Tibial nerve (tissue), 4 donors: ENCODE results near the gene MSI2. TPM values are rescaled to one million over a fixed set of nuclear protein-coding genes. Genes with fewer than 3 reads are reported as not detected.

ENCODE experiments used
- DNase-seq, 2 donors: peaks; one replicate each; pipeline ENCODE4 v3.0.0-alpha.2; 2019; ENCODE audit warnings: low spot score in 2 of 2
- H3K27ac ChIP-seq, 4 donors: fragments of 200-600 bp; sonication (generic) in 3 of 4; one replicate each; pipeline ENCODE4 v1.5.1; 2017 to 2019; ENCODE audit warnings: mild to moderate bottlenecking in 1 of 4
- H3K27me3 ChIP-seq, 2 donors: fragments of 200-600 bp; sonication (generic) in 1 of 2; one replicate each; pipeline versions ENCODE4 v1.5.1 to v1.6.0; 2017 to 2019
- H3K36me3 ChIP-seq, 3 donors: fragments of 200-600 bp; sonication (generic); one replicate each; pipeline ENCODE4 v1.5.1; 2018 to 2019
- H3K4me1 ChIP-seq, 4 donors: fragments of 200-600 bp; sonication (generic) in 3 of 4; one replicate each; pipeline ENCODE4 v1.5.1; 2017 to 2019
- H3K4me3 ChIP-seq, 4 donors: fragments of 200-600 bp; sonication (generic) in 3 of 4; one replicate each; pipeline ENCODE4 v1.5.1; 2017 to 2019; ENCODE audit warnings: mild to moderate bottlenecking in 1 of 4, moderate library complexity in 1 of 4
- H3K9me3 ChIP-seq, 4 donors: fragments of 200-600 bp; sonication (generic) in 3 of 4; one replicate each; pipeline ENCODE4 v1.5.1; 2017 to 2019
- CTCF ChIP-seq, 5 experiments: fragments of 200-600 bp in 3 of 5; fragments of 450-650 bp in 2 of 5; sonication (generic) in 3 of 5; IDR thresholded peaks; one replicate each; pipeline ENCODE4 v1.5.1; 2016 to 2019; ENCODE audit warnings: antibody characterized with exemption in 5 of 5, mild to moderate bottlenecking in 3 of 5, moderate library complexity in 2 of 5
- EP300 ChIP-seq, 2 donors: sonication (generic); formaldehyde crosslinking; IDR thresholded peaks; one replicate each; pipeline ENCODE4 v1.6.1; 2017; ENCODE audit warnings: antibody characterized with exemption in 2 of 2, mild to moderate bottlenecking in 1 of 2
- POLR2A ChIP-seq, 2 donors: fragments of 450-650 bp; IDR thresholded peaks; one replicate each; pipeline ENCODE4 v1.6.1; 2017; ENCODE audit warnings: antibody characterized with exemption in 2 of 2, mild to moderate bottlenecking in 2 of 2, moderate library complexity in 2 of 2
- WGBS, 2 donors: methylation state at CpG; one replicate each; pipeline ENCODE4 v1.1.5; 2018; 5-methylcytosine and 5-hydroxymethylcytosine counted together
- total RNA-seq, 4 donors: library from RNA; depleted of rRNA; stranded (reverse); fragments of >200 nt; gene quantifications; one replicate each; pipeline ENCODE4 v1.1.0, GENCODE V29; 2016

MSI2 gene
- total RNA-seq, 4 donors from 2014 or later: 11.5 to 18.3 (median 14.2) TPM

- Histone ChIP-seq H3K27me3 (peaks cover 0 to 6% of the 10 kb centered on the region in 2 donors), H3K27ac (no peak overlapping the region), H3K4me1 (no peaks in the 10 kb centered on the region), H3K9me3 (no peaks in the 10 kb centered on the region), H3K36me3 (no peaks in the 10 kb centered on the region), H3K4me3 (no peak overlapping the region)
- no peak for DNase-seq
- TF ChIP-seq CTCF (IDR thresholded peaks at IDR 0.05) (no peak), EP300 (IDR thresholded peaks at IDR 0.05) (no peak), POLR2A (IDR thresholded peaks at IDR 0.05) (no peak)
- WGBS, 2 donors: 86 to 89% methylated on average over 16 of the region's 16 CpGs
These were observed 331.1 kb downstream of the MSI2 start for GRCh38 chr17:57587193-57587969.

GRCh38 chr17:57588086-57588485, 331.8 kb downstream of the MSI2 start:
- H3K9me3 ChIP-seq: no peaks in the 10 kb centered on the region
- H3K27me3 ChIP-seq: peaks cover 0 to 6% of the 10 kb centered on the region in 2 donors
- WGBS, 2 donors: 79 to 86% methylated on average over 5 of the region's 5 CpGs
- DNase-seq: no peak
- no peaks in the 10 kb centered on the region for H3K4me1 ChIP-seq
- H3K27ac ChIP-seq: no peak overlapping the region
- H3K4me3 ChIP-seq: no peak overlapping the region
- TF ChIP-seq POLR2A (IDR thresholded peaks at IDR 0.05) (no peak), CTCF (IDR thresholded peaks at IDR 0.05) (no peak), EP300 (IDR thresholded peaks at IDR 0.05) (no peak)
- H3K36me3 ChIP-seq: no peaks in the 10 kb centered on the region

GRCh38 chr17:57589151-57590034, 333.1 kb downstream of the MSI2 start:
- 94 to 95% methylated on average over 14 to 15 of the region's 15 CpGs for WGBS, 2 donors
- no peaks in the 10 kb centered on the region for H3K4me1 ChIP-seq
- H3K36me3 ChIP-seq: no peaks in the 10 kb centered on the region
- peaks cover 0 to 1% of the 10 kb centered on the region in 2 donors for H3K27me3 ChIP-seq
- H3K4me3 ChIP-seq: no peak overlapping the region
- no peak for DNase-seq
- no peak overlapping the region for H3K27ac ChIP-seq
- no peaks in the 10 kb centered on the region for H3K9me3 ChIP-seq
- no peak for TF ChIP-seq POLR2A (IDR thresholded peaks at IDR 0.05)
- TF ChIP-seq EP300 (IDR thresholded peaks at IDR 0.05): peak in 1 of 2 donors; percentile 22
- no peak for TF ChIP-seq CTCF (IDR thresholded peaks at IDR 0.05)

- Histone ChIP-seq H3K4me3 (no peak overlapping the region), H3K9me3 (peaks cover 0 to 10% (median 0%) of the 10 kb centered on the region in 4 donors), H3K27me3 (no peaks in the 10 kb centered on the region), H3K36me3 (no peaks in the 10 kb centered on the region), H3K4me1 (peaks cover 0 to 19% (median 5%) of the 10 kb centered on the region in 4 donors), H3K27ac (no peak overlapping the region)
- WGBS, 2 donors: 93 to 94% methylated on average over 10 to 14 of the region's 14 CpGs
- TF ChIP-seq CTCF (IDR thresholded peaks at IDR 0.05): no peak
- TF ChIP-seq EP300 (IDR thresholded peaks at IDR 0.05): no peak
- no peak for TF ChIP-seq POLR2A (IDR thresholded peaks at IDR 0.05)
- no peak for DNase-seq
These were observed 337.6 kb downstream of the MSI2 start for GRCh38 chr17:57593739-57594462.
